AG09309 (cell line): Measurements from ENCODE around the gene ITGA7.

Source experiments
- DNase-seq: peaks from one replicate; pipeline ENCODE4 v3.0.0-alpha.2; 2010; ENCODE audit warnings: low read depth
- H3K4me3 ChIP-seq: 2 replicates; pipeline ENCODE4 v1.5.1; 2011; ENCODE audit warnings: mild to moderate bottlenecking, low read depth, low read length, moderate library complexity; ENCODE audit not compliant: control insufficient read depth
- TF ChIP-seq, protein P1 (sequence below): IDR thresholded peaks from 2 replicates; pipeline ENCODE4 v1.5.1; 2011; ENCODE audit warnings: mild to moderate bottlenecking, low read depth, low read length, inconsistent platforms; ENCODE audit not compliant: insufficient read depth, control insufficient read depth; ENCODE audit errors: missing control alignments

The ITGA7 gene

DNA sequence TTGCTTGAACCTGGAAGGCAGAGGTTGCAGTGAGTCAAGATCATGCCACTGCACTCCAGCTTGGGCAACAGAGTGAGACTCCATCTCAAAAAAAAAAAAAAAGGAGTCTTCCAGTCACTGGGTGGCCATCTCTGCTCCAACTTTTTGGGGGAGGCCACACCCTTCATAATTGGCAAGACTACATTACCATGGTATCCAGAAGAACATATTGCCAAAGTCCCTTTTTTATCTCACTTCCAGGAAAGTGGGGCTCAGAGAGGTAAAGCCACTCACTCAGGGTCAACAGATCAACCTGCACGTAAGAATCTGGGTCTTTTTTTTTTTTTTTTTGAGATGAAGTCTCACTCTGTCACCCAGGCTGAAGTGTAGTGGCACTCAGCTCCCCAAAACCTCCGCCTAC is 26.2 kb upstream of the ITGA7 start:
- H3K4me3 ChIP-seq: no peak overlapping the region
- TF ChIP-seq, protein P1, sequence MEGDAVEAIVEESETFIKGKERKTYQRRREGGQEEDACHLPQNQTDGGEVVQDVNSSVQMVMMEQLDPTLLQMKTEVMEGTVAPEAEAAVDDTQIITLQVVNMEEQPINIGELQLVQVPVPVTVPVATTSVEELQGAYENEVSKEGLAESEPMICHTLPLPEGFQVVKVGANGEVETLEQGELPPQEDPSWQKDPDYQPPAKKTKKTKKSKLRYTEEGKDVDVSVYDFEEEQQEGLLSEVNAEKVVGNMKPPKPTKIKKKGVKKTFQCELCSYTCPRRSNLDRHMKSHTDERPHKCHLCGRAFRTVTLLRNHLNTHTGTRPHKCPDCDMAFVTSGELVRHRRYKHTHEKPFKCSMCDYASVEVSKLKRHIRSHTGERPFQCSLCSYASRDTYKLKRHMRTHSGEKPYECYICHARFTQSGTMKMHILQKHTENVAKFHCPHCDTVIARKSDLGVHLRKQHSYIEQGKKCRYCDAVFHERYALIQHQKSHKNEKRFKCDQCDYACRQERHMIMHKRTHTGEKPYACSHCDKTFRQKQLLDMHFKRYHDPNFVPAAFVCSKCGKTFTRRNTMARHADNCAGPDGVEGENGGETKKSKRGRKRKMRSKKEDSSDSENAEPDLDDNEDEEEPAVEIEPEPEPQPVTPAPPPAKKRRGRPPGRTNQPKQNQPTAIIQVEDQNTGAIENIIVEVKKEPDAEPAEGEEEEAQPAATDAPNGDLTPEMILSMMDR: no peak
- DNase-seq: no peak

DNA sequence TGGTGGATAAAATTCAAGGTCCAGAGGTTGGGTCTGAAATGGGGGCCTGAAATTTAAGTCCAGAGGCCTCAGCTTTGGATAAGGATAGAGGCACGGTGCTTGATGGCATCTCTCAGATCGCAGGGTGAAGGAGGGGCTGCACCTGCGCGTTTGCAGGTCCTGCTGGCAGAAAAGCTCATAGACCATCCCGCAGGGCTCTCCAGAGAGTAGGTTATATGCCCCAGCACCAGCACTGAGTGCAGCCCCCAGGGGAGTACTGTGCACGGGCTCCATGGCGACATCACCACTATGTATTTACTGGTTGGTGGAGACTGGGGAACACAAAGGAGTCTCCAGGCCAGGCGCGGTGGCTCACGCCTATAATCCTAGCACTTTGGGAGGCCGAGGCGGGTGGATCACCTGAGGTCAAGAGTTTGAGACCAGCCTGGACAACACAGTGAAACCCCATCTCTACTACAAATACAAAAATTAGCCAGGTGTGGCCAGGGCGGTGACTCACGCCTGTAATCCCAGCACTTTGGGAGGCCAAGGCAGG is 25.4 kb upstream of the ITGA7 start:
- DNase-seq: no peak
- H3K4me3 ChIP-seq: no peak overlapping the region
- TF ChIP-seq, protein P1: no peak

DNA sequence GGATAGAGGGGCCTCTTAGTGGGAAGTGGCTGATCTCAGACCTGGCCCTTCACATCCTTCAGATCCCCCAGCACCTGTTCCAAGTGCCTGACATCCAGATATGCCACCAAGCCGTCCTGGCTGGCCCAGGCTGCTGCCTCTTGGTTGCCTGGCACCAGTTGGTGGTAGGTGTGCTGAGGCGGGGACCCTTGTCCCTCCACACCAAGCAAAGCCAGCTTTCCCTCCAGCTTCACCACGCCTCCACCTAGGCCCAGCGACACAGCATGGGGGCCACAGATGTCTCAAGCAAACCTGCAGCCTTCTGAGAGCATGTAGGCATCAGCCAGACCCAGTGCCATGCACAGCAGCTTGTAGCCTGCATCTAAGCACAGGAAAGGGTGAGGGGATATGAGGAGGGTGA is 24.6 kb upstream of the ITGA7 start:
- no peak for DNase-seq
- TF ChIP-seq, protein P1: no peak

DNA sequence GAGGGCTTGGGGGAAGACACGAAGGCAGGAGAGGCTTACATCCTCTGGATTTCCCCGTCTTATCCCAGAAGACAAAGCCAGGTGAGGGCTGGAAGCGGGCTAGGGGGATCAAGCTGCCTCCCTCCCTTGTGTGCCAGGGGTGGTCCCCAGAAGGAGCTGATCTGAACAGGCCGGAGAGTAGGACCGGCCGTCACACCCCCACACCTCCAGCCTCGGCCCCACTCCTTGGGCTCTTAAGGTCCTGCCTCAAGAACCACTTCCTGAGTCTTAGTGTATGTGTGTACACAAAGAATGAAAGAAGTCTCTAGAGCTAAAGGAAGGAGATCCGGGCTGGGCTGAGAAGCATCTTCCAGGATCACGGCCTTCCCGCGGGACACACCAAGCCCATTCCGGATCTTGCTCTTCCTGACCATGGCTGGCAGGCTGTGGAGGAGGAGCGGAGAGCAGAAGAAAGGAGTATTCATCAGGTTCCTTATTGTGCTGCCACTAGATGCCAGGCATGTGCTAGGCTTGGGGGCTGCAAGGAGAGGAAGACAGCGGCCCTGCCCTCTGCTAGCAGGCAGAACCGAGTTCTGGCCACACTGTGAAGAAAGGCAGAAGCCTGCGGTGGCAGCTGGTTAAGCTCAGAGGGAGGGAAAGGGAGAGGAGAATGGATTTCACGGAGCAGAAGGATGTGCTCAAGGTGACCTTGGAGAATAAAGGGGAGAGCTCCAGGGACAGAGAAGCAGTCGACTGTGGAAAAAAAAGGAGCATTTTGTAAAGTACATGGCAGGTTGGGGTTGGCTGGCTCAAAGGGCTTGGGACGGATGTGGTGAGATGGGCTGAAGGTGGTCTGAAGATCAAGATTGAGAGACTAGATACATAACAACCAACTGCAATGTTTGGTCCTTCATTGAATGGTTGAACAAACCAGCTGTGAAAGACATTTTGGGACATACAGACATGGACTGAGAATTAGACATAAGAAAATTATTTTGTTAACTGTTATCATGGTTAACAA is 22.4 kb upstream of the ITGA7 start:
- H3K4me3 ChIP-seq: peak overlapping the region; percentile 93
- no peak for DNase-seq
- TF ChIP-seq, protein P1: peak; percentile 8

More for the DNA sequence above, 24.6 kb upstream of the ITGA7 start:
- no peak overlapping the region for H3K4me3 ChIP-seq

DNA sequence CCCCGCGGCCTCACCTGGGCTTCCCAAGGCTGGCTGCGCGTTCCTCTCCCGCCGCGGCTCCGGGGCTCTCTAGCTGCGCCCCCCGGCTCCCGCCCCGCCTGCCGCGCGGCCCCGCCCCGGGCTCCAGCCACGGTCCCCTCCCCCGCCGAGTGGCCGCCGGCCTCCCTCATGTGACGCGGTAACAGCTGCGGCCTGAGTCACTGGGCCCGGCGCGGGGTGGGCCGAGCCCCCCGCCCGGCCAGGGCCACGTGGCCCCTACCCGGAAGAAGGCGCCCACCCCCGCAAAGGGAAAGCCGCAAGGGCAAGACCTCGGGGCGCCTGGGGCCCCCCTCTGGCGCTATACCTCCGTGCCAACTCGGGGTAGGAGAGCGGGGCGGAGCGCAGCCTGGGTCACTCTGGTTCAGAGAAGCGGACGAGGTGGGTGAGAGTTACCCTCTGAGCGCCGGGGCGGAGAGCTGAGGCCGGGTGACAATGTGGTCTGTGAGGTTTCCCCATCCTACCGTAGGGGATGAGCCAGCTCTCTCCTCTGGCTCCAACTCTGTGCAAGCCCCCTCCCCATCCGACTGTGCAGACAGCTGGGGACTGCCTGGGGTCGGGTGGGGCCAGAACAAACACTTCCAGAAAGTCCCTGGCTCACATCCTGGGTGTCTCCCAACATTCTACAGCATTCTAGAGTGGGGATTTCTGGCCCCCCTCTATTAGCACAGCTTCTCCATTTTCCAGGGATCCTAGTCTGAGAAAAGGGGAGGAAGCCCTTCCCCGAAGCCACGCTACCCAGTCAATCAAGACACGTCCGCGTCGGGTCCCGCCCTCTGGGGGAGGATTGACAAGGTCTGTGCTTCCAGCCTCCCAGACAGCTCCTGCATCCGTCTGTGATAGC is 21.5 kb upstream of the ITGA7 start, which contains the start of gene CD63:
TSS of gene CD63 (minus strand) at position 71 of the 880 bp plus-strand sequence. CDS start 668 bp downstream, outside the sequence.
- DNase-seq: peak; percentile 71
- H3K4me3 ChIP-seq: peak within 1 kb of the TSS; percentile 93
- TF ChIP-seq, protein P1: no peak
